ENCODE data around the gene BCL2L12.
"Not testable (repeated sequence)": the region's sequence is repeated elsewhere in the genome, so short reads cannot be mapped to it uniquely, and the experiment has no call there.

Gene BCL2L12

GRCh38 chr19:49713236-49713845, 47.6 kb downstream of the BCL2L12 start:
- DNase-seq (ENCODE audit: low read depth), result no peak

- no peak for DNase-seq (ENCODE audit: low read depth)
Measured at GRCh38 chr19:49716154-49716553, 50.4 kb downstream of the BCL2L12 start.

GRCh38 chr19:49718511-49718910, 52.8 kb downstream of the BCL2L12 start:
- no peak for DNase-seq (ENCODE audit: low read depth)

GRCh38 chr19:49718991-49719390, 53.3 kb downstream of the BCL2L12 start:
- DNase-seq (ENCODE audit: low read depth), result no peak

- not testable (repeated sequence) for DNase-seq (ENCODE audit: low read depth)
Measured at GRCh38 chr19:49719420-49719819, 53.7 kb downstream of the BCL2L12 start.

Measured in stimulated activated CD8-positive, alpha-beta memory T cell treated with anti-CD3 and anti-CD28 coated beads, Interleukin-12 subunit alpha, Interleukin-12 subunit beta, amount 100 ng/mL, for 1 hour (primary cell).